RWPE1 (cell line): ENCODE data around the gene ATF3.

Experiments
- CTCF ChIA-PET: fragments of 350-600 bp; sonication (Branson Sonifier 250); formaldehyde crosslinking; extraction: SDS; loops from one replicate; lab custom pipeline; 2021; lab: Yijun Ruan, JAX
- POLR2A ChIA-PET: fragments of 400-600 bp; formaldehyde crosslinking; extraction: SDS; loops from one replicate; lab custom pipeline; 2020; ENCODE audit warnings: antibody characterized with exemption; ENCODE audit not compliant: low non-redundant PET; lab: Yijun Ruan, JAX
- DNase-seq: peaks from one replicate; pipeline ENCODE4 v3.0.0; 2012; ENCODE audit warnings: low spot score
- H3K27ac ChIP-seq: fragments of 450-650 bp; 2 replicates; pipeline ENCODE4 v1.5.1; 2017
- CTCF ChIP-seq: fragments of 450-650 bp; conservative IDR thresholded peaks from 2 replicates; pipeline ENCODE4 v1.5.1; 2017; ENCODE audit warnings: low read depth, mild to moderate bottlenecking

ATF3 gene

DNA sequence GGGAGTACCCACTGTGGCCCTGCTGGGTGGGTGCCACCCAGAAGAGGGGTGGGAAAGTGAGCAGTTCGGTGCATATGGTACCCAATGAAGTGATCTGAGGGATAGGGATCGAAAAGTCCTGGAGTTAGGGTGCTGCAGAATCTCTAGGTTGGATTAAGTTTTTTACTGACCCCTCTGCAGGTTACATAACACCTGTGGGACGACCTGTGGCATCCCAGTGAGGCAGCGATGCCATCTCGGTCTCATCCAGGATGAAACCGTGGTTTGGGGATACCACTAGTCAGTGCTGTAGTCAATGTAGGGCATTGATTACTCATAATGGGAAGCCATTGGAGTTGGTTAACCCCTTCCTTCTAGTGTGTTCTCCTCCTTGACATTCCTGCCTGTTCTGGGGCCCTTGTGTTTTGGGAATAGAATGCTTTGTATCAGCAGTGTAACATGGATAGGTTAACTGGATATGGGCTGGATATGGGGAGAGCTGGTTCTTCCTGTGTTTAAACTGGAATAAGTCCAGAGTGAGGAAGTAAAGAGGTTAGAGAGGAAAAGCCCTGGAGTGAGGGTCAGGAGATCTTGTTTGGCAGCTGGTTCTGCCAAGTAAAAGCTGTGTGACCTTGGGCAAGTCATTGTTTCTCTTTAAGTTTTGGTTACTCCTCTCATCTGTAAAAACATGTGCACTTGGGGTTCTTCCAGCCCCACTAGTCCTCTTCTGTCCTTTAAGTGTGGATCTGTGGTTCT lies 42.8 kb upstream of the ATF3 start:
- H3K27ac ChIP-seq, result no peak overlapping the region
- CTCF ChIA-PET, result no interaction called here
- POLR2A ChIA-PET, result no interaction called here
- DNase-seq, result no peak
- no peak for TF ChIP-seq CTCF

DNA sequence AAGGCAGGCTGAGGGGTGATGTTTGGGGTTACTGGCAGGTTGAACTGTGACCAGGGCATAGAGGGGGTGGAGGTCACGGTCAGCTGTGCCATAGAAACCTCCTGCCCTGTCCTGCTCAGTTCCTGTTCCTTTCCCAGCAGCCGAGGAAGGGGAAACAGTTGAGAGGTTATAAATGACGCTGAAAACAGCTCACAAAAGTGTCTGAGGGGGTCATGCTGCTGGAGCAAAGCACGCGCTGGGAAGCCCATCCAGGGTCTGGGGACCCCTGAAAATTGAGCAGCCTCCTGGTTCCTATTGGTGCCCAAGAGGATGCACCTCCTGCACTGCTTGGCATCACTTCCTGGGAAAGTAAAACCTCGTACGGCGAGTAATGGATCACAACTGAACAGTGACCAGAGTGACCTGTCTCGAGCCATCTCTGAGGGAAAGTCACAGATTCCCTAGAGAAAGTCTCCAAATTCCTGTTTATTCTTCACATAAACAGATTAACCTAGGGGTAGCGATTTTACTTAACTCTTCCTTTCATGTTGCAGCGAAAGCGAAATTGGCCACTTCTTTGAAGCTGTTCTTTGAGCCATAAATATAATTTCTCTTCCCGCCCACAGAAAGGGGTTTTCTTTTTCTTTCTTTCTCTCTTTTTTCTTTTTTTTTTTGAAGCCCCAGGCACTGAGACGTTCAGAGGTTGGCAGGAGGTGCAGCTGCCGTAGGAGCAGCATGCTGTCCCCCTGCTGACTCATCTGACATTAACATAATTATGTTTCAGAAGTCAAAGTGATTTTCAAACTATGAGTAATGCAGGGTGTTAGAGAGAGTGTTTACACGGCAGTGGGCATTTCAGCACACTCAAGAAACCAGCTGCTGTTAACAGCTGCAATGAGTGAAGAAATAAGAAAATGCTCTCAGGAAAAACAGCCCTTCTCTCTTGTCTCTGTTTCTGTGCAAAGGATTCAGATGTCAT lies 41.8 kb upstream of the ATF3 start:
- TF ChIP-seq CTCF, result no peak
- POLR2A ChIA-PET, result interaction anchor here (0.5 kb wide), 1 partner anchor 28 kb away, joined by 11 read pairs; no protein-coding TSS in a partner anchor
- CTCF ChIA-PET, result interaction anchor here (0.6 to 1.9 kb wide), 5 partner anchors 8 to 221 kb away, joined by 3 to 8 read pairs (median 3); no protein-coding TSS in a partner anchor
- DNase-seq, result peak; percentile 84
- peak overlapping the region; percentile 56 for H3K27ac ChIP-seq

- no peak for TF ChIP-seq CTCF
- H3K27ac ChIP-seq, result no peak overlapping the region
- CTCF ChIA-PET, result interaction anchor here (0.6 to 1.9 kb wide), 5 partner anchors 9 to 220 kb away, joined by 3 to 8 read pairs (median 3); no protein-coding TSS in a partner anchor
- POLR2A ChIA-PET, result no interaction called here
- no peak for DNase-seq
Observed at GRCh38 chr1:212567638-212568037, 40.9 kb upstream of the ATF3 start.

GRCh38 chr1:212568978-212569537 lies 39.5 kb upstream of the ATF3 start:
- DNase-seq, result no peak
- ChIA-PET CTCF (no interaction called here), POLR2A (no interaction called here)
- no peak overlapping the region for H3K27ac ChIP-seq
- TF ChIP-seq CTCF, result no peak

DNA sequence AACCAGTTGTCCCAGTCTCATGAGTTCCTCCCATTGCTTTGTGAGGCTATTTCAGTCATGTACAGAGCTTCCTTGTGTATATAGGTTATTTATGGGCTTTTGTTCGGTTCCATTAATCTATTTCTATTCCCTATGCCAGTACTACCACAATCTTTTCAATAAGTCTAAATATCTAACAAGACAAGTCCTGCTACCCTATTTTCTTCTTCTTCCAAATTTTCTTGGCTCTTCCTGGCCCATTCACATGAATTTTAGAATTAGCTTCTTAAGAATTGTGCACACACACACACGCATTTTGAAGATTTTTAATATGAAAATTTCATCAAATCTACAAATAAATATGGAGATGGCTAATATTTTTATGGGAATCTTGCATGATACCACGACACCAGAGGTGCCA lies 33.8 kb upstream of the ATF3 start:
- TF ChIP-seq CTCF, result no peak
- H3K27ac ChIP-seq, result no peak overlapping the region
- ChIA-PET POLR2A (no interaction called here), CTCF (no interaction called here)
- DNase-seq, result no peak

- no peak for TF ChIP-seq CTCF
- POLR2A ChIA-PET, result no interaction called here
- no peak for DNase-seq
- CTCF ChIA-PET, result no interaction called here
- H3K27ac ChIP-seq, result no peak overlapping the region
Observed at GRCh38 chr1:212575333-212575732, 33.2 kb upstream of the ATF3 start.
